H9 (cell line): Measurements from ENCODE around the gene CXXC1. TPM values are rescaled to one million over a fixed set of nuclear protein-coding genes. Genes with fewer than 3 reads are reported as not detected.

Experiments
- DNase-seq: peaks from one replicate; pipeline ENCODE4 v3.0.0-alpha.2; 2017
- H2AFZ ChIP-seq: one replicate; pipeline ENCODE4 v1.6.1; 2013; ENCODE audit warnings: mild to moderate bottlenecking, low read length, control low read depth, moderate library complexity
- H2AK5ac ChIP-seq: 2 replicates; pipeline ENCODE4 v1.6.1; 2013; ENCODE audit warnings: low read length, control low read depth, mixed read lengths; ENCODE audit not compliant: insufficient read length
- H2BK120ac ChIP-seq: one replicate; pipeline ENCODE4 v1.6.1; 2013; ENCODE audit warnings: low read depth, mild to moderate bottlenecking, low read length, control low read depth, inconsistent platforms; ENCODE audit not compliant: poor library complexity, severe bottlenecking
- H2BK12ac ChIP-seq: 2 replicates; pipeline ENCODE4 v1.6.1; 2013; ENCODE audit warnings: low read length, control low read depth, mixed read lengths, low read depth; ENCODE audit not compliant: insufficient read length
- H2BK15ac ChIP-seq: 2 replicates; pipeline ENCODE4 v1.6.1; 2013; ENCODE audit warnings: low read depth, low read length, control low read depth
- H2BK20ac ChIP-seq: one replicate; pipeline ENCODE4 v1.6.1; 2013; ENCODE audit warnings: low read depth, mild to moderate bottlenecking, low read length, control low read depth, inconsistent platforms; ENCODE audit not compliant: poor library complexity, severe bottlenecking
- H2BK5ac ChIP-seq: 2 replicates; pipeline ENCODE4 v1.6.1; 2013; ENCODE audit warnings: low read length, control low read depth, mixed read lengths; ENCODE audit not compliant: insufficient read length
- H3K14ac ChIP-seq: 2 replicates; pipeline ENCODE4 v1.6.1; 2013; ENCODE audit warnings: low read length, control low read depth; ENCODE audit not compliant: insufficient read depth
- H3K18ac ChIP-seq: 2 replicates; pipeline ENCODE4 v1.6.1; 2013; ENCODE audit warnings: low read depth, mild to moderate bottlenecking, mixed read lengths, low read length, control low read depth; ENCODE audit not compliant: insufficient read length
- H3K23ac ChIP-seq: 2 replicates; pipeline ENCODE4 v1.6.1; 2013; ENCODE audit warnings: low read length, control low read depth, mixed read lengths, low read depth; ENCODE audit not compliant: insufficient read length
- H3K23me2 ChIP-seq: 2 replicates; pipeline ENCODE4 v1.6.1; 2013; ENCODE audit warnings: low read depth, mild to moderate bottlenecking, mixed read lengths, low read length, control low read depth; ENCODE audit not compliant: insufficient read length, poor library complexity, severe bottlenecking
- H3K27ac ChIP-seq: 2 replicates; pipeline ENCODE4 v1.5.1; 2013; ENCODE audit warnings: low read length, control low read depth, mixed read lengths, low read depth; ENCODE audit not compliant: insufficient read length
- H3K27me3 ChIP-seq: 2 replicates; pipeline ENCODE4 v1.6.1; 2013; ENCODE audit warnings: low read length, control low read depth, inconsistent platforms; ENCODE audit not compliant: insufficient read depth
- H3K4ac ChIP-seq: 2 replicates; pipeline ENCODE4 v1.6.1; 2013; ENCODE audit warnings: low read depth, mild to moderate bottlenecking, control low read depth, inconsistent platforms, low read length, moderate library complexity
- H3K4me1 ChIP-seq: 2 replicates; pipeline ENCODE4 v1.6.1; 2013; ENCODE audit warnings: low read length, control low read depth, inconsistent platforms; ENCODE audit not compliant: insufficient read depth
- H3K4me2 ChIP-seq: 2 replicates; pipeline ENCODE4 v1.6.1; 2013; ENCODE audit warnings: low read length, control low read depth, mixed read lengths; ENCODE audit not compliant: insufficient read length, insufficient read depth
- H3K56ac ChIP-seq: 2 replicates; pipeline ENCODE4 v1.6.1; 2013; ENCODE audit warnings: low read depth, mild to moderate bottlenecking, mixed read lengths, low read length, control low read depth; ENCODE audit not compliant: insufficient read length
- H3K79me1 ChIP-seq: 2 replicates; pipeline ENCODE4 v1.6.1; 2013; ENCODE audit warnings: low read depth, mild to moderate bottlenecking, moderate library complexity, low read length, control low read depth, inconsistent platforms; ENCODE audit not compliant: insufficient read depth, poor library complexity, severe bottlenecking
- H3K79me2 ChIP-seq: 2 replicates; pipeline ENCODE4 v1.6.1; 2013; ENCODE audit warnings: low read length, control low read depth, inconsistent platforms; ENCODE audit not compliant: insufficient read depth
- H3K9ac ChIP-seq: 2 replicates; pipeline ENCODE4 v1.6.1; 2013; ENCODE audit warnings: low read length, control low read depth, mixed read lengths; ENCODE audit not compliant: insufficient read length; ENCODE audit errors: extremely low read depth
- H3K9me3 ChIP-seq: one replicate; pipeline ENCODE4 v1.6.1; 2013; ENCODE audit warnings: low read depth, low read length, inconsistent platforms; ENCODE audit not compliant: control insufficient read depth
- H3T11ph ChIP-seq: one replicate; pipeline ENCODE4 v1.6.1; 2013; ENCODE audit warnings: mild to moderate bottlenecking, low read length, control low read depth, inconsistent platforms
- H4K20me1 ChIP-seq: one replicate; pipeline ENCODE4 v1.6.1; 2013; ENCODE audit not compliant: control insufficient read depth, insufficient read length, insufficient read depth
- H4K5ac ChIP-seq: 2 replicates; pipeline ENCODE4 v1.6.1; 2013; ENCODE audit warnings: low read depth, mild to moderate bottlenecking, mixed read lengths, low read length, control low read depth; ENCODE audit not compliant: insufficient read length
- H4K8ac ChIP-seq: replicated peaks from 2 replicates; pipeline ENCODE4 v1.6.1; 2013; ENCODE audit warnings: low read length, control low read depth, mixed read lengths, low read depth; ENCODE audit not compliant: insufficient read length
- H4K91ac ChIP-seq: 2 replicates; pipeline ENCODE4 v1.6.1; 2013; ENCODE audit warnings: low read depth, mild to moderate bottlenecking, moderate library complexity, mixed read lengths, low read length, control low read depth; ENCODE audit not compliant: insufficient read length
- H3K27ac Mint-ChIP-seq, 3 experiments: 2 replicates in 2 of 3; 3 replicates in 1 of 3; pipeline ENCODE4 v1.8.0; 2020 to 2021; ENCODE audit warnings: mixed read lengths in 3 of 3, mild to moderate bottlenecking in 1 of 3, moderate library complexity in 1 of 3
- H3K27me3 Mint-ChIP-seq: 2 replicates; pipeline ENCODE4 v1.8.0; 2021; ENCODE audit warnings: low read depth, mild to moderate bottlenecking, moderate library complexity, mixed read lengths
- H3K36me3 Mint-ChIP-seq, 3 experiments: 2 replicates in 2 of 3; 3 replicates in 1 of 3; pipeline ENCODE4 v1.8.0; 2020 to 2021; ENCODE audit warnings: low read depth in 3 of 3, mixed read lengths in 3 of 3; ENCODE audit not compliant: insufficient read depth in 1 of 3
- H3K4me1 Mint-ChIP-seq, 2 experiments: 2 replicates each; pipeline ENCODE4 v1.8.0; 2020; ENCODE audit warnings: mixed read lengths in 2 of 2
- H3K4me3 Mint-ChIP-seq, 2 experiments: 2 replicates in 1 of 2; 3 replicates in 1 of 2; pipeline ENCODE4 v1.8.0; 2020 to 2021; ENCODE audit warnings: mild to moderate bottlenecking in 2 of 2, mixed read lengths in 2 of 2, moderate library complexity in 1 of 2
- H3K9me3 Mint-ChIP-seq, 2 experiments: 2 replicates in 1 of 2; 3 replicates in 1 of 2; pipeline ENCODE4 v1.8.0; 2020; ENCODE audit warnings: mild to moderate bottlenecking in 2 of 2, mixed read lengths in 2 of 2, moderate library complexity in 1 of 2
- WGBS: extraction: QIAGEN DNeasy Blood & Tissue Kit; methylation state at CpG from one replicate; pipeline ENCODE4 v1.1.7; 2013; ENCODE audit warnings: missing lambda C conversion rate, low lambda C conversion rate, mixed read lengths; ENCODE audit not compliant: insufficient read length; ENCODE audit errors: extremely low coverage; 5-methylcytosine and 5-hydroxymethylcytosine counted together
- total RNA-seq: library from RNA; stranded (reverse); gene quantifications from 2 replicates; pipeline ENCODE4 v1.2.1, GENCODE V29; 2021
- TF ChIP-seq, protein P1 (sequence below): fragments of 200-600 bp; sonication (generic); conservative IDR thresholded peaks from 3 replicates; pipeline ENCODE4 v1.8.0; 2021; ENCODE audit warnings: antibody characterized with exemption, mild to moderate bottlenecking

Gene CXXC1
- total RNA-seq, 1 experiment from 2014 or later, result 95.9 TPM

DNA sequence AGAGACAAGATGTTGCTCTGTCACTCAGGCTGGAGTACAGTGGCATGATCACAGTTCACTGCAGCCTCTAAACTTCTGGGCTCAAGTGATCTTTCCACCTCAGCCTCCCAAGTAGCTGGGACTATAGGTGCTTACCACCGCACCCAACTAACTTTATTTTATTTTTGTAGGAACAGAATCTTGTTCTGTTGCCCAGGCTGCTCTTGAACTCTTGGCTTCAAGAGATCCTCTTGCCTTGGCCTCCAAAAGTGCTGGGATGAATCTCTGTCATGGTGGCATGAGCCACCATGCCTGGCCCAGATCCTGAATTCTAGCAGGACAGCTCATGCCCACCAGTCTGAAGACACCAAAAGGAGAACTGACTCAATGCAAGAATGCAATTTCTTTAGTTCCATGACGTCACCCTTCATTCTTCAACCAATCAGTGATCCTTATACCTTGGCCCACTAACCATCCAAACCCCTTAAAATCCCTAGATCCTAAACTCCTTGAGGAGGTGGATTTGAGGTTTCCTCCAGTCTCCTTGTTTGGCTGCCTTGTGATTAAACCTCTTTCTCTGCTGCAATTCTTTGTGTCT is 25.6 kb upstream of the CXXC1 start:
- Histone ChIP-seq H3K79me1 (no peaks in the 10 kb centered on the region), H4K20me1 (no peaks in the 10 kb centered on the region), H2BK12ac (no peak overlapping the region), H3K4me2 (no peak overlapping the region), H2BK15ac (no peak overlapping the region), H2AK5ac (no peak overlapping the region), H2BK20ac (no peak overlapping the region), H3K9ac (no peak overlapping the region), H2BK5ac (no peak overlapping the region), H3K79me2 (no peaks in the 10 kb centered on the region), H3K4me1 (no peaks in the 10 kb centered on the region), H3K4ac (no peak overlapping the region), H3K23me2 (no peaks in the 10 kb centered on the region), H4K8ac (no peak overlapping the region), H3K23ac (no peak overlapping the region), H3K14ac (no peak overlapping the region), H3K27ac (no peak overlapping the region), H2AFZ (no peak overlapping the region), H3T11ph (no peak overlapping the region), H3K9me3 (no peaks in the 10 kb centered on the region), H4K5ac (no peak overlapping the region), H3K18ac (no peak overlapping the region), H2BK120ac (no peak overlapping the region), H3K56ac (no peak overlapping the region), H4K91ac (no peak overlapping the region), H3K27me3 (no peaks in the 10 kb centered on the region; the same call in 1 of the 2 replicates)
- Mint-ChIP-seq H3K27me3 (peaks cover 41% of the 10 kb centered on the region), H3K36me3 (no peaks in the 10 kb centered on the region), H3K4me3 (no peak overlapping the region), H3K4me1 (no peaks in the 10 kb centered on the region; a peak in 1 of 4 replicates), H3K27ac (no peak overlapping the region), H3K9me3 (no peaks in the 10 kb centered on the region)
- TF ChIP-seq, protein P1, sequence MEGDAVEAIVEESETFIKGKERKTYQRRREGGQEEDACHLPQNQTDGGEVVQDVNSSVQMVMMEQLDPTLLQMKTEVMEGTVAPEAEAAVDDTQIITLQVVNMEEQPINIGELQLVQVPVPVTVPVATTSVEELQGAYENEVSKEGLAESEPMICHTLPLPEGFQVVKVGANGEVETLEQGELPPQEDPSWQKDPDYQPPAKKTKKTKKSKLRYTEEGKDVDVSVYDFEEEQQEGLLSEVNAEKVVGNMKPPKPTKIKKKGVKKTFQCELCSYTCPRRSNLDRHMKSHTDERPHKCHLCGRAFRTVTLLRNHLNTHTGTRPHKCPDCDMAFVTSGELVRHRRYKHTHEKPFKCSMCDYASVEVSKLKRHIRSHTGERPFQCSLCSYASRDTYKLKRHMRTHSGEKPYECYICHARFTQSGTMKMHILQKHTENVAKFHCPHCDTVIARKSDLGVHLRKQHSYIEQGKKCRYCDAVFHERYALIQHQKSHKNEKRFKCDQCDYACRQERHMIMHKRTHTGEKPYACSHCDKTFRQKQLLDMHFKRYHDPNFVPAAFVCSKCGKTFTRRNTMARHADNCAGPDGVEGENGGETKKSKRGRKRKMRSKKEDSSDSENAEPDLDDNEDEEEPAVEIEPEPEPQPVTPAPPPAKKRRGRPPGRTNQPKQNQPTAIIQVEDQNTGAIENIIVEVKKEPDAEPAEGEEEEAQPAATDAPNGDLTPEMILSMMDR, result no peak
- no CpG with 5 or more reads among the region's 2 CpGs for WGBS
- DNase-seq, result no peak
